ENCODE measurements around the gene HMCN1.
A peak's percentile ranks its signal among the peaks of the same experiment; 100 is the strongest.
"Not testable (repeated sequence)": the region's sequence is repeated elsewhere in the genome, so short reads cannot be mapped to it uniquely, and the experiment has no call there.

The HMCN1 gene

DNA sequence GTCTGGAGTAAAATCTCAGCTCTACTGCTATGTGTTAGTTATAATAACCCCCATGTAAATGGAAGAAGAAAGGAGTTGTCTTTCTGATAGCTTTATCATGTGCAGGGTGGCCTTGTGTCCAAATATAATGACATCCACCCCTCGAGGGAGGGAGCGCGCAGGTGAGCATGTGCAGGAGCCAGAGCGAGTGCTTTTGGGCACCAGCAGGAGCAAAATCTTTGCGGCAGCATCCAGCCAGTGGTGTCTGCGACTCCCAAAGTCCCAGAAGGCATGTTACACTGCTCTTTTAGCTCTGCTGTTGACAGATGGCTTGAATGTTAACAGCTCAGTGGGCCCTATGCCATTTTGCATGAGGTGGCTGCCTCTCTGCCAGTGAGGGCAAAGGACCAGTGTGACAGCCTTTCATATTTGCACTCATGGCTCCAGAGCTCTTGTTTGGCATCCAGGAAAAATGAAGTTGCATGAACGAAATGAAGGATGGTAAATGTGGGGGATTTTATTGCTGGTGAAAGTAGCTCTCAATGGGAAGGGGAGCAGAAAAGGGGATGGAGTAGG lies 146.7 kb downstream of the HMCN1 start:
- peak in 1 of 2 experiments; percentile 63 for DNase-seq (ENCODE audit: low read depth in 1 of 2, low spot score in 1 of 2)
- TF ChIP-seq JUND (IDR thresholded peaks at IDR 0.05; ENCODE audit: low read depth): no peak
- in situ Hi-C loops (cut with HindIII; ENCODE audit: low pct_unique_long_range_greater_than_20kb, low sequenced_read_pairs): no loop called here

DNA sequence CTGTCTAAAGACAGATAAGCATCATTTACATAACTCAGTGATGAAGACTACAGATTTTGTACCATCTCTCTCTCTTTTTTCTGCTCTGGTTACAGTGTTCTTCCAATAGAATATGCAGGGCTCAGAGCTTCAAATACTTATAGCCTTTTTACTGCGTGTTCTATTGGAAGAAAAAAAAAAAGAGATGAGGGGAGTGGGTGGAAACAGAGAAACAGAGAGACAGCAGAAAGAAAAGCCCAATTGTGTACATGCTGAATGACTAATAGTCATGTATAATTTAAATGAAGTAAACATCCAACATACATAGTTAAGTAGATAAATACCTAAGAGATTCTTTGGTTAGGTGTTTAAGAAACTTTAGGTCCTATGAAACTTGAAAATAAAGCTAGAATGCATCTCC lies 151.9 kb downstream of the HMCN1 start:
- TF ChIP-seq JUND (IDR thresholded peaks at IDR 0.05; ENCODE audit: low read depth): no peak
- in situ Hi-C loops (cut with HindIII; ENCODE audit: low pct_unique_long_range_greater_than_20kb, low sequenced_read_pairs): no loop called here
- DNase-seq (ENCODE audit: low read depth in 1 of 2, low spot score in 1 of 2): no peak

DNA sequence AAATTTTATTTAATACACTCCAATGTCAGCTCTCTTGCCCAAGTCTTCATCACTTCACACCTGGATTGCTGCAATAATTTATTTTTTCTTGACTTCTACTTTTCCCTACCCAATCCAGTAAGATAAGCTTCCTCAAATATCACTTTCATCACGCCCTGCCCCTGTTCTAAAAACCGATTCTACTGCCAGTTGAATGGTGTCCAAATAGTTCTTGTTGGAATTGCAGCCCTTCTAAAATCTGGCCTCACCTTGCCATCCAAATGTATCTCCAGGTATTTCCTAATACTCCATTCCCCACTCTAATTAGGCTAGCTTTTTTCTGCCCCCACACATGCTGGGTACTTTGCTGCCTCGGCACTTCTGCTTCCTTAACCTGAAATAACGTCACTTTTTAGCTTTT lies 152.5 kb downstream of the HMCN1 start:
- no peak for TF ChIP-seq JUND (IDR thresholded peaks at IDR 0.05; ENCODE audit: low read depth)
- in situ Hi-C loops (cut with HindIII; ENCODE audit: low pct_unique_long_range_greater_than_20kb, low sequenced_read_pairs): no loop called here
- DNase-seq (ENCODE audit: low read depth in 1 of 2, low spot score in 1 of 2): no peak

DNA sequence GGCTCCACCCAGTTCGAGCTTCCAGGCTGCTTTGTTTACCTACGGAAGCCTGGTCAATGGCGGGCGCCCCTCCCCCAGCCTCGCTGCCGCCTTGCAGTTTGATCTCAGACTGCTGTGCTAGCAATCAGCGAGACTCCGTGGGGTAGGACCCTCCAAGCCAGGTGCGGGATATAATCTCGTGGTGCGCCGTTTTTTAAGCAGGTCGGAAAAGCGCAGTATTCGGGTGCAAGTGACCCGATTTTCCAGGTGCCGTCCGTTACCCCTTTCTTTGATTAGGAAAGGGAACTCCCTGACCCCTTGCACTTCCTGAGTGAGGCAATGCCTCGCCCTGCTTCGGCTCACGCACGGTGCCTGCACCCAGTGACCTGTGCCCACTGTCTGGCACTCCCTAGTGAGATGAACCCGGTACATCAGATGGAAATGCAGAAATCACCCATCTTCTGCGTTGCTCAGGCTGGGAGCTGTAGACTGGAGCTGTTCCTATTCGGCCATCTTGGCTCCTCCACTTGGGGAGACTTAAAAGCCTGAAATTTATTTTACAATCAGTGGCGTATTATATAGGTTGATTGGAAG lies 158.7 kb downstream of the HMCN1 start:
- peak in 1 of 2 experiments; percentile 25 for DNase-seq (ENCODE audit: low read depth in 1 of 2, low spot score in 1 of 2)
- in situ Hi-C loops (cut with HindIII; ENCODE audit: low pct_unique_long_range_greater_than_20kb, low sequenced_read_pairs): not testable (repeated sequence)

DNA sequence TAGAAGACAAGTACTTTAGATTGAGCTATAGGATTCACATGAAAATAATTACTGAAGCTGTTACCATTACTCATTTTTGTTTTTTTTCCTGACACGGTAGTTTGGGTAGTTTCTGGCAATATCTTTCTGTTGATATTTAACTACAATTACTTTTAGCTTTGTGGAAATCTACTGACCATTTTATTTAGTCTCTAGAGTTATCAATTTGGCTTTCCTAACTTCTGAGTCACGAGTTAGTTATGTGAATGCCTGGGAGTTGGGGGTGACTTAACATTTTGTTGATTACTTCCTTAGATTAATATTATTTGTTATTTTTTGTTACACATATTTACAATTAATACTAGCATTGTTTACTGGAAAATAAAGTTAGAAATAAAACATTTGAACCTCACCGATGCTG lies 160.6 kb downstream of the HMCN1 start:
- in situ Hi-C loops (cut with HindIII; ENCODE audit: low pct_unique_long_range_greater_than_20kb, low sequenced_read_pairs): no loop called here
- DNase-seq (ENCODE audit: low read depth in 1 of 2, low spot score in 1 of 2): no peak
- no peak for TF ChIP-seq JUND (IDR thresholded peaks at IDR 0.05; ENCODE audit: low read depth)

DNA sequence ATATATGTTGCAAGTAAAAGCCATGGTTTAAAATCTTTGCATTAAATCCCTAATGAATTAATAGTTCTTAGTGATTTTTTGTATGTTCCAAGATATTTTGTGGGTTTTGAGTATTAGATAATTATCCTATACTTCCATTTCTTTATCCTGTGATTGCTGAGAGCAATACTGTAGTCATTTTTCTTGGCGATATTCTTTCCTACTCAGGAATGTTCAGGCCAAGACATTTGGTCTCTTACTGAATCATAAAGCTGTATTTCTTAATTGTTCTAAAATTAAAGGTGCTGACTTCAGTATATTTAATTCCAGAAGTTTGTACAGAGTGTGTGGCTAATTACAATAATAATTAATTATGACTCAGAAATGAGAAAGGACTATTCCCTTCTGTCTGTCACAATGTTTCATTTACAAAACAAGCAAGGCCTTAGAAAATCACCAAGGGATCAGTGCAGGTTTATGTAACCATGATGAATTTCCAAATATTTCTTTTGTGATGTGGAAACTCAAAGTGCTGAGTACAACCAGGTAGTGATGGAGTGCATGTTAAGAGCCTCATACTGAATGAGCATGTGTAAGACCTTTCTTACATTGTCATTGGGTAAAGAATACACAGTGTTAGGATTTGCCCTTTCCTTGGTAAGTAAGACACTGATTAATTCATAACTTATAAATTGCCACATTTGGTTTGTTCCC lies 161.2 kb downstream of the HMCN1 start:
- in situ Hi-C loops (cut with HindIII; ENCODE audit: low pct_unique_long_range_greater_than_20kb, low sequenced_read_pairs): no loop called here
- TF ChIP-seq JUND (IDR thresholded peaks at IDR 0.05; ENCODE audit: low read depth): no peak
- DNase-seq (ENCODE audit: low read depth in 1 of 2, low spot score in 1 of 2): no peak

DNA sequence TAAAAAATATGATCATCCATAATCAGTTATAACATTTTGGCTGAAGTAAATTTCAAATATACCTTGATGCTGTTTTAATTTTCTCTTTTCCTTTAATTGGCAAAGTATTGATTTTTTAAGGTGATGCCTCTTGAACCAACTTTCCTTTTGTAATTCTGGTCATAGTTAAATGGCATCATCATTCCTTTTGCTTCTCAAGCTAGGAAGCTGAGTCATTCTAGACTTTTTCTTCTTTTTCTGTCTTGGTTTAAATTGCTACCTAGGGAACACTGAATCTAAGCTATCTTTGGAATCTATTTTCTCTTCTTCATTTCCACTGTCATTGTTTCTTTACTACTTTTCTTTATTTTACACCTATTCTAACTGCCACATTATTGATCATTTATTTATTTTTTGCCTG lies 162.7 kb downstream of the HMCN1 start:
- in situ Hi-C loops (cut with HindIII; ENCODE audit: low pct_unique_long_range_greater_than_20kb, low sequenced_read_pairs): no loop called here
- DNase-seq (ENCODE audit: low read depth in 1 of 2, low spot score in 1 of 2): no peak
- TF ChIP-seq JUND (IDR thresholded peaks at IDR 0.05; ENCODE audit: low read depth): no peak

DNA sequence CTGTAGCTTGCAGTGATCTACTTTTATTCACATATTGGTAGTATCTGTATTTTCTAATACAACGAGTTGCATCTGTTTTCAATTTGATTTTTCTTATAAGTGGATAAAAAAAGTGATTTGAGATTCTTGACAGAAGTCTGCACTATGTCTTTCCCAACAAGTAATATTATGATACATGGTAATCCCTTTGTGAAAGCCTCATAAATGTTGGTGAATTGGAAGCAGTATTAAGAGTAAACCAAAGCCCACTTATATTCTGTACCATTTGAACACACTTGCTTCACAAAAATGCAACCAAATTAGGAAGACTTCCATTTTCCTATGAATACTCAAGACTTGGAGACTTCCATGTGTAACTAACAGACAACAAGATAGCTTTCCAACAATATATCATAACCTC lies 172.0 kb downstream of the HMCN1 start:
- no peak for DNase-seq (ENCODE audit: low read depth in 1 of 2, low spot score in 1 of 2)
- TF ChIP-seq JUND (IDR thresholded peaks at IDR 0.05; ENCODE audit: low read depth): no peak
- in situ Hi-C loops (cut with HindIII; ENCODE audit: low pct_unique_long_range_greater_than_20kb, low sequenced_read_pairs): no loop called here

DNA sequence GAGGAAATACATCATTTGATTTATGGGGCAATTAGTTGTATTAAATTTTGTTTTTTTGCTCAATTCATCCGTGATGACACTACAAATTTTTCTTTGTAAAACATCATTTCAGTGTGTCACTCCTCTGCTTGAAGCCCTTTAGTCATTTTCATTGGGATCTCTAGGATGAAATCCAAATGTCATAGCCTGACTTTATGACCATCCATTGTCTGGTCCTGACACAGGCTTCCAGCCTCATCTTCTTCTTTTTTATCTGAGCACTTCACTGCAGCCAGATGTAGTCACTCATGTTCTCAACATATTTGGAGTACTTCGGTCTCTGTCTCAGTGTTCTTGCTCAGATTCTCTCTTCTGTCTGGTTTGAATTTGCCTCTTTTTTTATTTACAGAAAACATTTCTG lies 173.1 kb downstream of the HMCN1 start:
- no peak for TF ChIP-seq JUND (IDR thresholded peaks at IDR 0.05; ENCODE audit: low read depth)
- in situ Hi-C loops (cut with HindIII; ENCODE audit: low pct_unique_long_range_greater_than_20kb, low sequenced_read_pairs): no loop called here
- no peak for DNase-seq (ENCODE audit: low read depth in 1 of 2, low spot score in 1 of 2)

DNA sequence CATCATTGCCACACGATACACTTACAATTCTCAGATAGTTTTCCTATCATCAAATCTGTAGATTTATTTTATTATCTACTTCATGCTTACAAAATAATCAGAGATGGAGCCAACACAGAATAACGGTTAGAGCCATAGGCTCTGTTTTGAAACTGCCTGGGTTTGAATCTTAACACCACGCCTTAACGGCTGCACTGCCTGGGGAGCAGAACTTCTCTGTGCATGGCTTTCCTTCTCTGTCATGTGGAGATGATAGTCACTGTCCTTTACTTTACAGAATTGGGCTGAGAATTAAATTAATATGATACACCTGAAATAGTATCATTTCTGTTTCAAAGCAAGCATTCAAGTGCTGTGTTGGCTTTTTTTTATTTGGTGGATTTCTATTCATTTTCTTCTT lies 177.8 kb downstream of the HMCN1 start:
- DNase-seq (ENCODE audit: low read depth in 1 of 2, low spot score in 1 of 2): no peak
- in situ Hi-C loops (cut with HindIII; ENCODE audit: low pct_unique_long_range_greater_than_20kb, low sequenced_read_pairs): no loop called here
- no peak for TF ChIP-seq JUND (IDR thresholded peaks at IDR 0.05; ENCODE audit: low read depth)

DNA sequence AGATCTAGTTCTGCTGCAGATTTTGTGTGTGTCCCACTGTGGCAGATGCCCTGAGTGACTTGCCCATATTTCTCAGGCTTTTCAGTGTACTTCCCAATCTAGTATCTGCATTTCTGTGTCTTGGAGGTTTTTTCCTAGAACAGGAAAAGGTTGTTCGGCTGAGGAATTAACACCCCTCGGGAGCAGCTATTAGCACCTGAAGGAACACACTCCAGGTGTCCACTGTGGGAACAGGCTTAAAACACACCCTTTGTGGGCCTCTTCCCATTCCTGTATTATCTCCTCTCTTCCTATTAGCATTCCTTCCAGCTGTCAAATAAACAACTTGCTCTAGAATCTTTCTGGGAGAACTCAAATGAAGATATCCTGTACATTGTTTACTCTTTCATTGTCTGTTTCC lies 178.3 kb downstream of the HMCN1 start:
- TF ChIP-seq JUND (IDR thresholded peaks at IDR 0.05; ENCODE audit: low read depth): no peak
- in situ Hi-C loops (cut with HindIII; ENCODE audit: low pct_unique_long_range_greater_than_20kb, low sequenced_read_pairs): no loop called here

DNA sequence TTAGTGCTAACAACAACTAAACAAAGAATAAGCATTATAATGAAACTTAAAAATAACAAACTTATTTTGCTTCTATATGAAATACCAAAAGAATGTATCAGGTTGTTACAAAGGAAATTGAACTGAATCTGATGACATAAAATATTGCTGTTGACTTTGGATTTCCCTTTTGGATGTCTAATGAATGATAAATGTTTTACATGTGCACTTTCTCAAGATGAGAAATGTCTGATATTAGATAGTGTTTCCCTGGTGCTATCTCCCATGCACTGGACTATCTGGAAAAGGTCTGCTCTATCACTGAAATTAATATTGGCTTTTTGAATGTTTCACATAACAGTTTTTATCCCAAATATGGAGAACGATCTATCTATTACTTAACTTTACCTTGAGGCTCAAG lies 179.9 kb downstream of the HMCN1 start:
- in situ Hi-C loops (cut with HindIII; ENCODE audit: low pct_unique_long_range_greater_than_20kb, low sequenced_read_pairs): no loop called here
- no peak for DNase-seq (ENCODE audit: low read depth in 1 of 2, low spot score in 1 of 2)
- no peak for TF ChIP-seq JUND (IDR thresholded peaks at IDR 0.05; ENCODE audit: low read depth)

More for the DNA sequence above, 178.3 kb downstream of the HMCN1 start:
- DNase-seq (ENCODE audit: low read depth in 1 of 2, low spot score in 1 of 2): no peak

DNA sequence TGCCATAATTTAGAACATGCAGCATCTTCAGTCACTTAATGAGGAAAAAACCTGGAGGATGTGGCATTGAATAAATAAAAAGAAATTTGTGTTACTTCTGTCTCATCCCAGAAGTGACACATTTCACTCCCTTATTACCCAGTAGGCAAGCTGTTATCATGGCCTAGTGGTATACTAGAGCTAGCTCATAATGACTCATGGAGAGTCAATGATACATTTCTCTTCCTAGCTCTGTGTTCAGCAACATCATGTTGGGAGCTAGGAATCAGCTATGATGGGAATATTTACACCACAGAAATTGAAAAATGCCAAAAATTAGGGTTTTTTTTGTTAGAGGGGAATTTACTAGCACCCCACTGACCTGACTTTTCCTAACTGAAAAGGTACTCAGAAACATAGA lies 182.7 kb downstream of the HMCN1 start:
- no peak for DNase-seq (ENCODE audit: low read depth in 1 of 2, low spot score in 1 of 2)

DNA sequence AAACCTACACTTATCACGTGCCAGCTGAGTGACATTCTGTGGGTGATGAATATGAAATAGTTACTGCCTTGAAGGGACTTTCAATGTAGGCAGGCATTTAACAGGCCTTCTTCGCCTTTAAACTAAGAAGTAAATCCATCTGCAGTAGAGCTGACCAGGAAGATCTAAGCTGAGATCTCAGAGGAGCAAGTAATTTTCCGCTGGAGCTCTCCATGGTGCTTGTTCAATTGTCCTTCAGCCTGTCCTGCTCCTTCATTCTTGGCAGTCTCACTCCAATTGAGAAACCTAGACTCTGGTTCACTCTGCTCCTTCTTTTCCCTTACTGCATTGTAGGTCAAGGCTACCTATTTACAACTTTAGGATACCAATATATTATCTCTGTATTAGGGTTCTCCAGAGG lies 183.5 kb downstream of the HMCN1 start:
- TF ChIP-seq JUND (IDR thresholded peaks at IDR 0.05; ENCODE audit: low read depth): no peak
- peak; percentile 48 to 92 for DNase-seq (ENCODE audit: low read depth in 1 of 2, low spot score in 1 of 2)
- in situ Hi-C loops (cut with HindIII; ENCODE audit: low pct_unique_long_range_greater_than_20kb, low sequenced_read_pairs): no loop called here

More for the DNA sequence above, 182.7 kb downstream of the HMCN1 start:
- TF ChIP-seq JUND (IDR thresholded peaks at IDR 0.05; ENCODE audit: low read depth): no peak
- in situ Hi-C loops (cut with HindIII; ENCODE audit: low pct_unique_long_range_greater_than_20kb, low sequenced_read_pairs): no loop called here

All from T47D (cell line).